GM18508 (cell line): ENCODE data around the gene FAM131C.

Source experiments
- ATAC-seq: cut with Tn5 transposase; IDR thresholded peaks from one replicate; pipeline ENCODE4 v1.9.1; 2021; ENCODE audit warnings: moderate number of reproducible peaks; ENCODE audit not compliant: insufficient read depth, unreplicated experiment

FAM131C gene

GRCh38 chr1:16018749-16019643 is 54.5 kb downstream of the FAM131C start:
- ATAC-seq: no peak

GRCh38 chr1:16018308-16018707 is 55.1 kb downstream of the FAM131C start:
- no peak for ATAC-seq

- ATAC-seq: no peak
Measured at GRCh38 chr1:16017461-16018303, 55.8 kb downstream of the FAM131C start, which contains the start of gene HSPB7. Gene HSPB7, minus strand, starts transcription at chr1:16018043. Its CDS starts 80 bp downstream, at chr1:16017963.

GRCh38 chr1:16017076-16017460 is 56.4 kb downstream of the FAM131C start:
- no peak for ATAC-seq

- no peak for ATAC-seq
Measured at GRCh38 chr1:16015960-16016901, 57.2 kb downstream of the FAM131C start.

- ATAC-seq: no peak
Measured at GRCh38 chr1:16015491-16015890, 58.0 kb downstream of the FAM131C start.

GRCh38 chr1:16014509-16015482 is 58.7 kb downstream of the FAM131C start:
- ATAC-seq: no peak

GRCh38 chr1:16013908-16014258 is 59.6 kb downstream of the FAM131C start:
- no peak for ATAC-seq

GRCh38 chr1:16013220-16013907 is 60.1 kb downstream of the FAM131C start:
- ATAC-seq: no peak

GRCh38 chr1:16012590-16013219 is 60.7 kb downstream of the FAM131C start:
- ATAC-seq: no peak

GRCh38 chr1:16011936-16012589 is 61.4 kb downstream of the FAM131C start:
- no peak for ATAC-seq

- no peak for ATAC-seq
Measured at GRCh38 chr1:16010837-16011236, 62.6 kb downstream of the FAM131C start.

GRCh38 chr1:16009678-16010077 is 63.8 kb downstream of the FAM131C start:
- no peak for ATAC-seq

- no peak for ATAC-seq
Measured at GRCh38 chr1:16009030-16009460, 64.4 kb downstream of the FAM131C start.
